Left ventricle myocardium inferior (tissue), 1 donor: ENCODE measurements around the gene PCID2. TPM values are rescaled to one million over a fixed set of nuclear protein-coding genes. Genes with fewer than 3 reads are reported as not detected.
"Not testable (repeated sequence)": the region's sequence is repeated elsewhere in the genome, so short reads cannot be mapped to it uniquely, and the experiment has no call there.

Experiments used
- DNase-seq: peaks from one replicate; pipeline ENCODE4 v3.0.0-alpha.2; 2020
- H3K27ac ChIP-seq: fragments of 200-600 bp; replicated peaks from 2 replicates; pipeline ENCODE4 v1.8.0; 2021
- H3K27me3 ChIP-seq: fragments of 200-600 bp; 2 replicates; pipeline ENCODE4 v1.8.0; 2021; ENCODE audit warnings: low read depth
- H3K36me3 ChIP-seq: fragments of 200-600 bp; 2 replicates; pipeline ENCODE4 v1.8.0; 2021
- H3K4me1 ChIP-seq: fragments of 200-600 bp; 2 replicates; pipeline ENCODE4 v1.8.0; 2021
- H3K4me3 ChIP-seq: fragments of 200-600 bp; 2 replicates; pipeline ENCODE4 v1.8.0; 2021; ENCODE audit warnings: mild to moderate bottlenecking, moderate library complexity
- H3K9me3 ChIP-seq: fragments of 200-600 bp; replicated peaks from 2 replicates; pipeline ENCODE4 v1.8.0; 2021
- CTCF ChIP-seq: fragments of 200-600 bp; IDR thresholded peaks from 2 replicates; pipeline ENCODE4 v1.8.0; 2021; ENCODE audit warnings: antibody characterized with exemption, mild to moderate bottlenecking, borderline replicate concordance
- intact Hi-C: fragments of 100-400 bp; cut with micrococcal nuclease; formaldehyde crosslinking; loops from one replicate; pipeline ENCODE4 v1.11.0; 2022
- long read RNA-seq: library from polyadenylated mRNA; unstranded; transcript quantifications from one replicate; pipeline ENCODE4 v2.0.0, GENCODE V29; 2021
- total RNA-seq: library from RNA; stranded (reverse); fragmentation: NEBNext Ultra II Directional; extraction: Animal tissue kit (Norgen Biotek cat#: 25700); gene quantifications from one replicate; pipeline ENCODE4 v1.2.1, GENCODE V29; 2021
- donor health status: DM: no; HTN: yes; CAD: no; lungs with severe emphysema.

Gene PCID2
- 54.5 TPM for total RNA-seq
- long read RNA-seq, transcript PCID2-205 (15 exons, 1,654 nt) = minor isoform, 15 of 144 reads
- long read RNA-seq, transcript PCID2-206 (15 exons, 1,671 nt) = minor isoform, 25 of 144 reads
- long read RNA-seq, transcript PCID2-202 (14 exons, 1,898 nt) = major isoform, 79 of 144 reads
- long read RNA-seq, transcript PCID2-203 (14 exons, 2,372 nt) = minor isoform, 11 of 144 reads
- long read RNA-seq, partial matches to known transcripts = 1 of 144 reads
- long read RNA-seq, other reads (novel, unspliced or antisense) = 12 of 144 reads

- Histone ChIP-seq H3K36me3 (peaks cover 12% of the 10 kb centered on the region), H3K27ac (peak within 1 kb of the TSS; percentile 100), H3K27me3 (no peaks in the 10 kb centered on the region), H3K4me3 (peak within 1 kb of the TSS; percentile 96), H3K4me1 (peaks cover 94% of the 10 kb centered on the region), H3K9me3 (no peaks in the 10 kb centered on the region)
- TF ChIP-seq CTCF = no peak
- intact Hi-C loops = no loop called here
- DNase-seq = peak; percentile 89
Measured at GRCh38 chr13:113208421-113209335, at the start of gene PCID2. Gene PCID2, minus strand, starts transcription at chr13:113208669. Its CDS starts 35 bp downstream, at chr13:113208634.

GRCh38 chr13:113257908-113258307 lies 49.4 kb upstream of the PCID2 start:
- intact Hi-C loops, H3K4me3 ChIP-seq, H3K27me3 ChIP-seq, H3K27ac ChIP-seq, H3K9me3 ChIP-seq, H3K4me1 ChIP-seq, DNase-seq: not testable (repeated sequence)
- H3K36me3 ChIP-seq = peaks cover 97% of the 10 kb centered on the region

GRCh38 chr13:113252516-113253095 lies 44.1 kb upstream of the PCID2 start:
- TF ChIP-seq CTCF = no peak
- Histone ChIP-seq H3K4me3 (no peak overlapping the region), H3K27ac (no peak overlapping the region), H3K9me3 (no peaks in the 10 kb centered on the region), H3K4me1 (no peaks in the 10 kb centered on the region), H3K36me3 (peaks cover 97% of the 10 kb centered on the region), H3K27me3 (no peaks in the 10 kb centered on the region)
- DNase-seq = no peak
- intact Hi-C loops = no loop called here

GRCh38 chr13:113245849-113246796 lies 37.7 kb upstream of the PCID2 start:
- Histone ChIP-seq H3K27ac (no peak overlapping the region), H3K9me3 (no peaks in the 10 kb centered on the region), H3K27me3 (no peaks in the 10 kb centered on the region), H3K4me1 (no peaks in the 10 kb centered on the region), H3K4me3 (no peak overlapping the region), H3K36me3 (peaks cover 98% of the 10 kb centered on the region)
- intact Hi-C loops = no loop called here
- TF ChIP-seq CTCF = peak; percentile 32
- no peak for DNase-seq

- Histone ChIP-seq H3K36me3 (peaks cover 99% of the 10 kb centered on the region), H3K4me1 (no peaks in the 10 kb centered on the region), H3K9me3 (no peaks in the 10 kb centered on the region), H3K4me3 (no peak overlapping the region), H3K27ac (no peak overlapping the region), H3K27me3 (no peaks in the 10 kb centered on the region)
- intact Hi-C loops = no loop called here
- DNase-seq = no peak
- TF ChIP-seq CTCF = no peak
Measured at GRCh38 chr13:113243847-113244246, 35.4 kb upstream of the PCID2 start.

- H3K27me3 ChIP-seq, H3K27ac ChIP-seq, H3K9me3 ChIP-seq, H3K4me1 ChIP-seq, intact Hi-C loops, H3K4me3 ChIP-seq, DNase-seq: not testable (repeated sequence)
- H3K36me3 ChIP-seq = peaks cover 99% of the 10 kb centered on the region
Measured at GRCh38 chr13:113241623-113242022, 33.2 kb upstream of the PCID2 start.
